NCI-H526 (cell line): Measurements from ENCODE around the gene SAMD7.
A peak's percentile ranks its signal among the peaks of the same experiment; 100 is the strongest.

Source experiments
- DNase-seq, 2 experiments: peaks; one replicate each; lab custom pipeline; 2025; lab: John Stamatoyannopoulos, UW

SAMD7 gene

GRCh38 chr3:169966428-169966950 lies 55.1 kb downstream of the SAMD7 start, which contains the start of gene SEC62:
TSS of gene SEC62 (plus strand) at chr3:169966807. CDS start at chr3:169966823, 16 bp downstream.
- peak; percentile 88 to 97 for DNase-seq

GRCh38 chr3:169966951-169967915 lies 55.9 kb downstream of the SAMD7 start:
- DNase-seq, result peak in 1 of 2 experiments; percentile 90

- DNase-seq, result no peak
Measured at GRCh38 chr3:169968224-169968885, 57.0 kb downstream of the SAMD7 start.

- no peak for DNase-seq
Measured at GRCh38 chr3:169969174-169970095, 58.1 kb downstream of the SAMD7 start.

GRCh38 chr3:169970847-169971246 lies 59.5 kb downstream of the SAMD7 start:
- DNase-seq, result no peak

GRCh38 chr3:169971522-169971921 lies 60.1 kb downstream of the SAMD7 start:
- no peak for DNase-seq

- DNase-seq, result no peak
Measured at GRCh38 chr3:169980055-169980454, 68.7 kb downstream of the SAMD7 start.

GRCh38 chr3:169984292-169984691 lies 72.9 kb downstream of the SAMD7 start:
- no peak for DNase-seq
